K562 (cell line): ENCODE results near the gene SYNGR4. TPM values are rescaled to one million over a fixed set of nuclear protein-coding genes. Genes with fewer than 3 reads are reported as not detected.

Source experiments
- ATAC-seq: fragments of 200-7000 bp; cut with Tn5 transposase; 3 replicates; pipeline ENCODE4 v1.9.1; 2020; ENCODE audit warnings: moderate library complexity
- BruUV-seq: library from RNA; stranded (reverse); fragments of 400-500 nt; replicated peaks from 2 replicates; lab custom pipeline; 2021; lab: Mats Ljungman, UMichigan
- CTCF ChIA-PET: fragments of 300-600 bp; formaldehyde crosslinking; extraction: SDS; loops from one replicate; lab custom pipeline; 2021; ENCODE audit warnings: low intra/inter-chr PET ratio; lab: Yijun Ruan, JAX
- POLR2A ChIA-PET: fragments of 300-600, 350-650 bp; sonication (Branson Sonifier 250); formaldehyde crosslinking; extraction: SDS; loops from one replicate; lab custom pipeline; 2021; ENCODE audit warnings: antibody characterized with exemption, inconsistent platforms; lab: Yijun Ruan, JAX
- DNase-seq, 4 experiments: peaks; one replicate each; pipeline versions ENCODE4 v3.0.0 to v3.0.0-alpha.2; 2011 to 2018; ENCODE audit warnings: low spot score in 3 of 4, mixed read lengths in 3 of 4; ENCODE audit errors: extremely low read depth in 1 of 4
- FAIRE-seq: peaks from 2 replicates; lab custom pipeline; 2011; peaks lifted over from hg19 to GRCh38; lab: Jason Lieb, UNC
- H2AFZ ChIP-seq: 2 replicates; pipeline ENCODE4 v1.6.0; 2011; ENCODE audit warnings: low read depth, low read length, control low read depth, inconsistent platforms
- H3K27ac ChIP-seq: fragments of 200-600 bp; 3 replicates; pipeline ENCODE4 v1.8.0; 2011; ENCODE audit warnings: low read depth, mild to moderate bottlenecking, control low read depth, inconsistent platforms, low read length, moderate library complexity, mixed read lengths; ENCODE audit errors: extremely low read depth
- H3K27me3 ChIP-seq, 2 experiments: fragments of 300-600 bp in 1 of 2; 2 replicates in 1 of 2; 3 replicates in 1 of 2; pipeline versions ENCODE4 v1.6.0 to v1.8.0; 2011; ENCODE audit warnings: inconsistent platforms in 2 of 2, low read length in 2 of 2, mild to moderate bottlenecking in 1 of 2, mixed read lengths in 1 of 2, moderate library complexity in 1 of 2; ENCODE audit not compliant: control insufficient read depth in 2 of 2, insufficient read depth in 2 of 2
- H3K36me3 ChIP-seq: fragments of 300-600 bp; 3 replicates; pipeline ENCODE4 v1.8.0; 2011; ENCODE audit warnings: mild to moderate bottlenecking, low read length, inconsistent platforms; ENCODE audit not compliant: control insufficient read depth, insufficient read depth
- H3K4me1 ChIP-seq, 2 experiments: fragments of 200-600 bp in 1 of 2; replicated peaks in 1 of 2; 2 replicates in 1 of 2; 3 replicates in 1 of 2; pipeline versions ENCODE4 v1.5.1 to v1.8.0; 2011; ENCODE audit warnings: inconsistent platforms in 2 of 2, low read length in 2 of 2, mild to moderate bottlenecking in 1 of 2, mixed read lengths in 1 of 2, moderate library complexity in 1 of 2; ENCODE audit not compliant: control insufficient read depth in 2 of 2, insufficient read depth in 2 of 2
- H3K4me2 ChIP-seq: 2 replicates; pipeline ENCODE4 v1.6.1; 2011; ENCODE audit warnings: low read length, control low read depth, inconsistent platforms, mixed read lengths; ENCODE audit not compliant: insufficient read depth
- H3K4me3 ChIP-seq: fragments of 200-600 bp; sonication (generic), shearing (Covaris generic); 2 replicates; pipeline ENCODE4 v1.5.1; 2016; ENCODE audit warnings: control low read depth, inconsistent platforms
- H3K79me2 ChIP-seq: fragments of 200-600 bp; 3 replicates; pipeline ENCODE4 v1.8.0; 2011; ENCODE audit warnings: low read length, inconsistent platforms; ENCODE audit not compliant: control insufficient read depth, insufficient read depth
- H3K9ac ChIP-seq, 2 experiments: 2 replicates each; pipeline versions ENCODE4 v1.6.0 to v1.6.1; 2011; ENCODE audit warnings: low read depth in 2 of 2, low read length in 2 of 2, control low read depth in 1 of 2, inconsistent platforms in 1 of 2, mild to moderate bottlenecking in 1 of 2, mixed read lengths in 1 of 2; ENCODE audit not compliant: insufficient read depth in 1 of 2
- H3K9me1 ChIP-seq: one replicate; pipeline ENCODE4 v1.6.0; 2011; ENCODE audit warnings: inconsistent platforms, mild to moderate bottlenecking, low read length, moderate library complexity; ENCODE audit not compliant: control insufficient read depth, insufficient read depth
- H3K9me3 ChIP-seq: replicated peaks from 2 replicates; pipeline ENCODE4 v1.5.1; 2011; ENCODE audit warnings: low read depth, low read length, inconsistent platforms; ENCODE audit not compliant: control insufficient read depth, insufficient read depth
- H4K20me1 ChIP-seq: replicated peaks from 2 replicates; pipeline ENCODE4 v1.6.1; 2011; ENCODE audit warnings: low read length, inconsistent platforms, mixed read lengths; ENCODE audit not compliant: control insufficient read depth, insufficient read depth
- CBX1 ChIP-seq: sonication (generic); IDR thresholded peaks from 2 replicates; pipeline ENCODE4 v1.6.1; 2016; ENCODE audit warnings: antibody characterized with exemption, low read depth, mild to moderate bottlenecking
- NR2C1 ChIP-seq, 2 experiments: fragments of 450-650 bp; IDR thresholded peaks; 2 replicates each; pipeline ENCODE4 v1.6.1; 2017; ENCODE audit warnings: mild to moderate bottlenecking in 2 of 2, antibody characterized with exemption in 1 of 2, inconsistent platforms in 1 of 2, missing compliant biosample characterization in 1 of 2, missing genetic modification characterization in 1 of 2
- SIN3A ChIP-seq, 2 experiments: fragments of 150-350 bp in 1 of 2; IDR thresholded peaks; 2 replicates each; pipeline ENCODE4 v1.6.1; 2011 to 2016; ENCODE audit warnings: borderline replicate concordance in 2 of 2, low read depth in 2 of 2, low read length in 2 of 2, mild to moderate bottlenecking in 2 of 2, moderate library complexity in 2 of 2; ENCODE audit not compliant: control insufficient read depth in 1 of 2
- ZNF274 ChIP-seq: IDR thresholded peaks from 2 replicates; pipeline ENCODE4 v1.6.1; 2011; ENCODE audit warnings: low read depth, mild to moderate bottlenecking, low read length, moderate library complexity, borderline replicate concordance
- ZNF431 ChIP-seq: sonication (generic); formaldehyde crosslinking; IDR thresholded peaks from 2 replicates; pipeline ENCODE4 v1.8.0; 2022; ENCODE audit warnings: mild to moderate bottlenecking, missing genetic modification reagents
- ZNF551 ChIP-seq: fragments of 250-450 bp; sonication (Bioruptor Pico); IDR thresholded peaks from 2 replicates; pipeline ENCODE4 v1.5.0; 2021; ENCODE audit warnings: mild to moderate bottlenecking, moderate library complexity
- WGBS: fragments of 100-300 bp; shearing (Covaris generic); methylation state at CpG from one replicate; pipeline ENCODE4 v1.1.6; 2016; ENCODE audit warnings: low coverage, mixed read lengths; ENCODE audit not compliant: insufficient coverage; ENCODE audit errors: missing lambda C conversion rate; 5-methylcytosine and 5-hydroxymethylcytosine counted together
- in situ Hi-C: fragments of 300-500 bp; cut with MboI; formaldehyde crosslinking; loops from 4 replicates; pipeline ENCODE4 v1.15.0; 2018; ENCODE audit warnings: inconsistent platforms, mixed read lengths
- intact Hi-C: fragments of 100-400 bp; cut with micrococcal nuclease; formaldehyde crosslinking; loops from 2 replicates; pipeline ENCODE4 v1.14.2; 2022
- polyA plus RNA-seq, 8 experiments: library from polyadenylated mRNA; depleted of rRNA in 4 of 8; stranded (reverse) in 5 of 8; unstranded in 3 of 8; fragments of >200 nt; fragmentation: Nextera tagmentation in 2 of 8; fragmentation: Illumina TruSeq in 1 of 8; extraction: Ambion mirVana in 2 of 8; extraction: Trizol in 1 of 8; gene quantifications; 2 replicates each; pipeline versions ENCODE4 v1.2.1 to v1.2.3, GENCODE V29; 2011 to 2014; ENCODE audit warnings: inconsistent platforms in 1 of 8, missing spikeins in 1 of 8
- total RNA-seq, 7 experiments: library from RNA; depleted of rRNA in 6 of 7; stranded (reverse); fragments of >200 nt in 6 of 7; fragmentation: Illumina TruSeq in 2 of 7; extraction: Trizol in 2 of 7; gene quantifications; 2 replicates each; pipeline versions ENCODE4 v1.2.1 to v1.2.3, GENCODE V29; 2011 to 2021; ENCODE audit warnings: low replicate concordance in 1 of 7

The SYNGR4 gene
- total and polyA plus RNA-seq, 9 of the 15 experiments (the other 6 are each of a cell fraction or from before 2014, with no cell fraction given): 0.07 to 0.14 TPM; not detected in 7

DNA sequence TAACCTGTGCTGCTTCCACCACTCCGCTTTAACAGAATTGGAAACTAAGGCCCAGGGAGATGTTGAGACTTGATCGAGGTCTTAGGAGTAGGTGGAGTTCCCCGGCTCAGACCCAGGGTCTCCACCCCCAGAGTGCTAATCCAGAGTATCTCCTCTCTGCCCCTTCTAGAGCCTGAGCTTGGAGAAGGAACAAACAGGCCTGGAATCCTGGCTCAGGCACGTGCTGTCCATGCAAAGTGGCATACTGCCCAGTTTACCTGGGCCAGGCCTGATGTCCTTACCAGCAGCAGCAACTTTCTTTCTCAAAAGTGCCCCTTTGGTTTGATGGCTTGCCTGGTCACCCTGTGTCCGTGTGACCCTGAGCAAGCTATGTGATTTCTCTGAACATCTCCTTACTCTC is 3.7 kb downstream of the SYNGR4 start:
- CTCF ChIA-PET: no interaction called here
- intact Hi-C loops: no loop called here
- peak overlapping the region in 1 of 2 experiments; percentile 11; a peak in 1 of 4 replicates for H3K9ac ChIP-seq

DNA sequence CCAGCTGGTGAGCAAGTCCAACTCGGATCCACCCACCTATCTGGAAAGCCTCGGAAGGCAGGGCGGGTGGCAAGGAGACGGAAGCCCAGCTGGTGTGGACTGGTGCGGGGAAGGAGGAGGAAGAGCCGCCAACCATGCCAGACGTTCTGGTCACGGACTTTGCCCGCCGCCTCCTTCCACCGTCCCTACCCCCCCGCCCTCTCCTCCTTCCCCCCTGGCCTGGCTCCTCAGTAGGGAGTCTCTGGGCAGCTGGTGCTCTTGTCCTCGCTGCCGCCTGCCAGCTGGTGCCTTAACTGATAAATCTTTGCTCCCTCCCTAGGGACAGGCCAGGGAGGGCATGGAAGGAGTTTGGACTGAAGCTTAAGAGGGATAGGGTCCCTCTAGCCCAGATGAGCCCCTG is 4.8 kb downstream of the SYNGR4 start:
- POLR2A ChIA-PET: interaction anchor here (0.6 kb wide), 1 partner anchor 22 kb away, joined by 3 read pairs; no protein-coding TSS in a partner anchor
- in situ Hi-C loops (no loop called here), intact Hi-C loops (no loop called here)
- Histone ChIP-seq H3K9me3 (no peaks in the 10 kb centered on the region), H3K4me2 (no peak overlapping the region), H3K27ac (no peak overlapping the region), H2AFZ (no peak overlapping the region), H3K9ac (peak overlapping the region in 1 of 2 experiments; percentile 57; a peak in 2 of 4 replicates), H3K79me2 (no peaks in the 10 kb centered on the region), H3K36me3 (no peaks in the 10 kb centered on the region), H3K4me1 (peaks cover 8 to 30% of the 10 kb centered on the region in 2 experiments), H3K4me3 (no peak overlapping the region), H4K20me1 (no peaks in the 10 kb centered on the region), H3K27me3 (no peaks in the 10 kb centered on the region), H3K9me1 (no peaks in the 10 kb centered on the region)
- no TSS peak for BruUV-seq
- TF ChIP-seq ZNF274: no peak
- TF ChIP-seq ZNF551 (CRISPR knock-in tag): no peak
- TF ChIP-seq CBX1: no peak
- TF ChIP-seq ZNF431 (CRISPR knock-in tag): no peak
- CTCF ChIA-PET: no interaction called here
- no peak for ATAC-seq
- no peak for DNase-seq
- no peak for FAIRE-seq
- WGBS: 53% methylated on average over 4 of the region's 14 CpGs

More for the DNA sequence above, 3.7 kb downstream of the SYNGR4 start:
- Histone ChIP-seq H3K4me3 (no peak overlapping the region), H3K36me3 (no peaks in the 10 kb centered on the region; the same call in 2 of the 3 replicates), H3K9me1 (no peaks in the 10 kb centered on the region), H3K27ac (no peak overlapping the region), H3K79me2 (peaks cover 4% of the 10 kb centered on the region; the same call in 1 of the 3 replicates), H2AFZ (no peak overlapping the region), H3K4me2 (no peak overlapping the region), H3K27me3 (no peaks in the 10 kb centered on the region), H3K4me1 (peaks cover 8 to 29% of the 10 kb centered on the region in 2 experiments), H4K20me1 (no peaks in the 10 kb centered on the region), H3K9me3 (no peaks in the 10 kb centered on the region)
- TF ChIP-seq SIN3A (IDR thresholded peaks at IDR 0.05; ENCODE audit: borderline replicate concordance in 2 of 2, control insufficient read depth in 1 of 2, low read depth in 2 of 2, low read length in 2 of 2) (no peak), NR2C1 (IDR thresholded peaks at IDR 0.05) (0 out of 2 replicates have a peak, but pooled peaks have one; percentile 27), NR2C1 (tag; IDR thresholded peaks at IDR 0.05) (no peak)
- ATAC-seq: no peak
- in situ Hi-C loops: no loop called here
- no peak for DNase-seq
- no peak for FAIRE-seq
- POLR2A ChIA-PET: interaction anchor here (0.7 kb wide), 1 partner anchor 46 kb away, joined by 3 read pairs; no protein-coding TSS in a partner anchor
- WGBS: 44% methylated on average over 5 of the region's 5 CpGs
- no TSS peak for BruUV-seq
